Pulmonary artery endothelial cell (primary cell): ENCODE measurements around the gene DUS3L. TPM values are rescaled to one million over a fixed set of nuclear protein-coding genes. Genes with fewer than 3 reads are reported as not detected.

Experiments used
- DNase-seq: peaks from one replicate; pipeline ENCODE4 v3.0.0-alpha.2; 2011; ENCODE audit warnings: low read depth, low spot score
- total RNA-seq: library from RNA; depleted of rRNA; stranded (reverse); fragments of >200 nt; gene quantifications from 2 replicates; pipeline ENCODE4 v1.2.3, GENCODE V29; 2014

DUS3L gene
- total RNA-seq, 1 donor from 2014 or later, result 32.3 TPM

- DNase-seq, result no peak
Observed at GRCh38 chr19:5822181-5822844, 31.4 kb upstream of the DUS3L start.

- no peak for DNase-seq
Observed at GRCh38 chr19:5821521-5822180, 30.7 kb upstream of the DUS3L start.

GRCh38 chr19:5820785-5821184, 29.8 kb upstream of the DUS3L start:
- no peak for DNase-seq

- DNase-seq, result no peak
Observed at GRCh38 chr19:5818594-5818993, 27.6 kb upstream of the DUS3L start.

- DNase-seq, result no peak
Observed at GRCh38 chr19:5817218-5817617, 26.3 kb upstream of the DUS3L start.

GRCh38 chr19:5814852-5815246, 23.9 kb upstream of the DUS3L start:
- no peak for DNase-seq

GRCh38 chr19:5814123-5814851, 23.3 kb upstream of the DUS3L start:
- DNase-seq, result no peak

GRCh38 chr19:5811117-5811516, 20.2 kb upstream of the DUS3L start:
- no peak for DNase-seq

- DNase-seq, result no peak
Observed at GRCh38 chr19:5809469-5809868, 18.5 kb upstream of the DUS3L start.

- DNase-seq, result no peak
Observed at GRCh38 chr19:5809053-5809452, 18.1 kb upstream of the DUS3L start.

- DNase-seq, result no peak
Observed at GRCh38 chr19:5808120-5808816, 17.3 kb upstream of the DUS3L start.

- DNase-seq, result no peak
Observed at GRCh38 chr19:5806905-5807304, 15.9 kb upstream of the DUS3L start.

- DNase-seq, result no peak
Observed at GRCh38 chr19:5806133-5806489, 15.1 kb upstream of the DUS3L start.

GRCh38 chr19:5805462-5806132, 14.6 kb upstream of the DUS3L start:
- DNase-seq, result no peak

- DNase-seq, result no peak
Observed at GRCh38 chr19:5804516-5805461, 13.8 kb upstream of the DUS3L start, which contains the start of gene NRTN. Gene NRTN, plus strand, starts transcription at chr19:5805067. Its CDS starts 19,099 bp downstream, at chr19:5824166.

- DNase-seq, result peak; percentile 46
Observed at GRCh38 chr19:5803752-5804515, 13.0 kb upstream of the DUS3L start.

GRCh38 chr19:5803441-5803751, 12.4 kb upstream of the DUS3L start:
- no peak for DNase-seq

GRCh38 chr19:5801796-5802619, 11.0 kb upstream of the DUS3L start:
- DNase-seq, result no peak
